ENCODE results near the gene GPN1. TPM values are rescaled to one million over a fixed set of nuclear protein-coding genes. Genes with fewer than 3 reads are reported as not detected.
A peak's percentile ranks its signal among the peaks of the same experiment; 100 is the strongest.
"Not testable (repeated sequence)": the region's sequence is repeated elsewhere in the genome, so short reads cannot be mapped to it uniquely, and the experiment has no call there.

Gene GPN1
- total RNA-seq, 1 donor from 2014 or later: 26.5 TPM

- no peak for DNase-seq (ENCODE audit: low spot score)
- peak; percentile 99 for TF ChIP-seq CTCF (IDR thresholded peaks at IDR 0.05)
- H3K4me1 Mint-ChIP-seq (ENCODE audit: low read depth): peaks cover 35% of the 10 kb centered on the region
- peaks cover 20% of the 10 kb centered on the region for H3K36me3 Mint-ChIP-seq (ENCODE audit: low read depth)
- H3K27me3 Mint-ChIP-seq (ENCODE audit: low read depth): no peaks in the 10 kb centered on the region
- no peak overlapping the region for H3K4me3 Mint-ChIP-seq (ENCODE audit: unreplicated experiment)
- H3K9me3 Mint-ChIP-seq (ENCODE audit: low read depth): no peaks in the 10 kb centered on the region
- H3K27ac Mint-ChIP-seq (ENCODE audit: unreplicated experiment): peak overlapping the region; percentile 99
These were observed 54.7 kb downstream of the GPN1 start for GRCh38 chr2:27683390-27684071.

- DNase-seq (ENCODE audit: low spot score); H3K9me3 Mint-ChIP-seq (ENCODE audit: low read depth); H3K4me3 Mint-ChIP-seq (ENCODE audit: unreplicated experiment); H3K27me3 Mint-ChIP-seq (ENCODE audit: low read depth): not testable (repeated sequence)
- H3K4me1 Mint-ChIP-seq (ENCODE audit: low read depth): peaks cover 35% of the 10 kb centered on the region
- peaks cover 21% of the 10 kb centered on the region for H3K36me3 Mint-ChIP-seq (ENCODE audit: low read depth)
- H3K27ac Mint-ChIP-seq (ENCODE audit: unreplicated experiment): peak overlapping the region; percentile 36
These were observed 56.2 kb downstream of the GPN1 start for GRCh38 chr2:27685006-27685405.

GRCh38 chr2:27685577-27685976 lies 56.7 kb downstream of the GPN1 start:
- Mint-ChIP-seq H3K27ac (ENCODE audit: unreplicated experiment) (no peak overlapping the region), H3K9me3 (ENCODE audit: low read depth) (no peaks in the 10 kb centered on the region), H3K4me3 (ENCODE audit: unreplicated experiment) (no peak overlapping the region), H3K27me3 (ENCODE audit: low read depth) (no peaks in the 10 kb centered on the region), H3K4me1 (ENCODE audit: low read depth) (peaks cover 33% of the 10 kb centered on the region), H3K36me3 (ENCODE audit: low read depth) (peaks cover 22% of the 10 kb centered on the region)
- DNase-seq (ENCODE audit: low spot score): no peak
- TF ChIP-seq CTCF (IDR thresholded peaks at IDR 0.05): no peak

GRCh38 chr2:27687232-27687631 lies 58.4 kb downstream of the GPN1 start:
- DNase-seq (ENCODE audit: low spot score): no peak
- Mint-ChIP-seq H3K36me3 (ENCODE audit: low read depth) (peaks cover 23% of the 10 kb centered on the region), H3K4me3 (ENCODE audit: unreplicated experiment) (no peak overlapping the region), H3K9me3 (ENCODE audit: low read depth) (no peaks in the 10 kb centered on the region), H3K27me3 (ENCODE audit: low read depth) (no peaks in the 10 kb centered on the region), H3K4me1 (ENCODE audit: low read depth) (peaks cover 17% of the 10 kb centered on the region), H3K27ac (ENCODE audit: unreplicated experiment) (no peak overlapping the region)
- no peak for TF ChIP-seq CTCF (IDR thresholded peaks at IDR 0.05)

- no peak for DNase-seq (ENCODE audit: low spot score)
- H3K9me3 Mint-ChIP-seq (ENCODE audit: low read depth): no peaks in the 10 kb centered on the region
- H3K36me3 Mint-ChIP-seq (ENCODE audit: low read depth): peaks cover 26% of the 10 kb centered on the region
- no peak for TF ChIP-seq CTCF (IDR thresholded peaks at IDR 0.05)
- no peaks in the 10 kb centered on the region for H3K4me1 Mint-ChIP-seq (ENCODE audit: low read depth)
- no peak overlapping the region for H3K4me3 Mint-ChIP-seq (ENCODE audit: unreplicated experiment)
- H3K27ac Mint-ChIP-seq (ENCODE audit: unreplicated experiment): no peak overlapping the region
- H3K27me3 Mint-ChIP-seq (ENCODE audit: low read depth): no peaks in the 10 kb centered on the region
These were observed 60.6 kb downstream of the GPN1 start for GRCh38 chr2:27689424-27689823.

- no peaks in the 10 kb centered on the region for H3K9me3 Mint-ChIP-seq (ENCODE audit: low read depth)
- H3K4me1 Mint-ChIP-seq (ENCODE audit: low read depth): no peaks in the 10 kb centered on the region
- no peak overlapping the region for H3K4me3 Mint-ChIP-seq (ENCODE audit: unreplicated experiment)
- H3K27ac Mint-ChIP-seq (ENCODE audit: unreplicated experiment): no peak overlapping the region
- DNase-seq (ENCODE audit: low spot score): no peak
- TF ChIP-seq CTCF (IDR thresholded peaks at IDR 0.05): no peak
- H3K27me3 Mint-ChIP-seq (ENCODE audit: low read depth): no peaks in the 10 kb centered on the region
- H3K36me3 Mint-ChIP-seq (ENCODE audit: low read depth): peaks cover 22% of the 10 kb centered on the region
These were observed 61.2 kb downstream of the GPN1 start for GRCh38 chr2:27690052-27690451.
